GM23248 (cell line): ENCODE data around the gene LIMA1. TPM values are rescaled to one million over a fixed set of nuclear protein-coding genes. Genes with fewer than 3 reads are reported as not detected.
"Not testable (repeated sequence)": the region's sequence is repeated elsewhere in the genome, so short reads cannot be mapped to it uniquely, and the experiment has no call there.

Experiments
- DNase-seq: peaks from one replicate; pipeline ENCODE4 v3.0.0-alpha.2; 2015
- H2AFZ ChIP-seq: fragments of 200-600 bp; sonication (generic); 2 replicates; pipeline ENCODE4 v1.6.1; 2016; ENCODE audit warnings: antibody characterized with exemption
- H3F3A ChIP-seq: fragments of 200-600 bp; sonication (generic); 2 replicates; pipeline ENCODE4 v1.6.1; 2016; ENCODE audit warnings: mild to moderate bottlenecking, antibody characterized with exemption, mixed run types; ENCODE audit not compliant: insufficient read depth
- H3K27ac ChIP-seq: fragments of 200-600 bp; sonication (generic); 2 replicates; pipeline ENCODE4 v1.5.1; 2016; ENCODE audit warnings: mild to moderate bottlenecking
- H3K27me3 ChIP-seq: fragments of 200-600 bp; sonication (generic); replicated peaks from 2 replicates; pipeline ENCODE4 v1.6.1; 2016; ENCODE audit warnings: mild to moderate bottlenecking; ENCODE audit not compliant: insufficient read depth
- H3K36me3 ChIP-seq: fragments of 200-600 bp; sonication (generic); 2 replicates; pipeline ENCODE4 v1.6.1; 2016; ENCODE audit warnings: low read depth, mild to moderate bottlenecking
- H3K4me1 ChIP-seq: fragments of 200-600 bp; sonication (generic); 2 replicates; pipeline ENCODE4 v1.6.1; 2016; ENCODE audit warnings: mild to moderate bottlenecking; ENCODE audit not compliant: insufficient read depth
- H3K4me2 ChIP-seq: fragments of 200-600 bp; sonication (generic); one replicate; pipeline ENCODE4 v1.6.1; 2016; ENCODE audit warnings: mild to moderate bottlenecking; ENCODE audit not compliant: unreplicated experiment
- H3K4me3 ChIP-seq: fragments of 200-600 bp; sonication (generic); 2 replicates; pipeline ENCODE4 v1.5.1; 2016; ENCODE audit warnings: mild to moderate bottlenecking
- H3K79me2 ChIP-seq: fragments of 200-600 bp; sonication (generic); 2 replicates; pipeline ENCODE4 v1.6.1; 2016; ENCODE audit warnings: mild to moderate bottlenecking; ENCODE audit not compliant: insufficient read depth
- H3K9ac ChIP-seq: fragments of 200-600 bp; sonication (generic); 2 replicates; pipeline ENCODE4 v1.6.1; 2016; ENCODE audit warnings: mild to moderate bottlenecking
- H3K9me2 ChIP-seq: fragments of 200-600 bp; sonication (generic); 2 replicates; pipeline ENCODE4 v1.6.1; 2016; ENCODE audit warnings: mixed run types, mild to moderate bottlenecking, moderate library complexity; ENCODE audit not compliant: insufficient read depth
- H3K9me3 ChIP-seq: fragments of 200-600 bp; sonication (generic); one replicate; pipeline ENCODE4 v1.6.1; 2017; ENCODE audit warnings: low read depth
- H4K20me1 ChIP-seq: fragments of 200-600 bp; sonication (generic); 2 replicates; pipeline ENCODE4 v1.6.0; 2016; ENCODE audit not compliant: insufficient read depth
- EZH2 ChIP-seq: fragments of 200-600 bp; sonication (generic); IDR thresholded peaks from 2 replicates; pipeline ENCODE4 v1.6.1; 2018; ENCODE audit warnings: antibody characterized with exemption, mild to moderate bottlenecking; ENCODE audit not compliant: insufficient read depth, poor library complexity, severe bottlenecking
- EZH2phosphoT487 ChIP-seq: fragments of 200-600 bp; sonication (generic); IDR thresholded peaks from 2 replicates; pipeline ENCODE4 v1.6.1; 2018; ENCODE audit warnings: antibody characterized with exemption, moderate library complexity, mild to moderate bottlenecking, low read depth; ENCODE audit not compliant: insufficient read depth
- WGBS, 2 experiments: methylation state at CpG; one replicate each; pipeline ENCODE4 v1.1.6; 2015 to 2017; ENCODE audit warnings: low lambda C conversion rate in 2 of 2, low coverage in 1 of 2; ENCODE audit errors: missing lambda C conversion rate in 2 of 2; 5-methylcytosine and 5-hydroxymethylcytosine counted together
- in situ Hi-C: fragments of 300-500 bp; cut with MboI; formaldehyde crosslinking; loops from 2 replicates; pipeline ENCODE4 v1.15.0; 2020
- polyA plus RNA-seq: library from polyadenylated mRNA; unstranded; fragments of >200 nt; fragmentation: Nextera tagmentation; extraction: Ambion mirVana; gene quantifications from 2 replicates; pipeline ENCODE4 v1.2.1, GENCODE V29; 2016
- total RNA-seq: library from RNA; depleted of rRNA; stranded (reverse); fragments of >200 nt; shearing (Covaris generic); gene quantifications from 2 replicates; pipeline ENCODE4 v1.2.3, GENCODE V29; 2014

Gene LIMA1
- total and polyA plus RNA-seq, 2 experiments from 2014 or later = 180 to 256 TPM

DNA sequence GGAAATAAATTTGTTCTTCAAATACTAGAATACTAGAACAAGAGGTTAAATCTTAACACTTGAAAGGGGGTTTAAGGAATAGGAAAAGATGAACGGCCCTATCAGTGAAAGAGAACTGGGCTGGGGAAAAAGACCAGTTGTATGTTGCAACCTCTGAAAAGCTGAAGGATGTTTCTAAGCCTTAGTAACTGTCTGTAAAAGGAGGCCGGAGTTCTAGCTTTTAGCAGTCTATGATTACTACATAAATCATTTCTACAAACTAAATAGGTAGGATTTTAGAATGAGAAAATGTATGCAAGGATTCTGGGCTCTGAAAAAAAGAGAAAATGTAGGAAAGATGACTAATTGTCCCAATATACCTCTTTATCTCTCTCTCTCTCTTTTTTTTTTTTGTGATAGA lies 121.1 kb downstream of the LIMA1 start:
- DNase-seq = peak; percentile 77

DNA sequence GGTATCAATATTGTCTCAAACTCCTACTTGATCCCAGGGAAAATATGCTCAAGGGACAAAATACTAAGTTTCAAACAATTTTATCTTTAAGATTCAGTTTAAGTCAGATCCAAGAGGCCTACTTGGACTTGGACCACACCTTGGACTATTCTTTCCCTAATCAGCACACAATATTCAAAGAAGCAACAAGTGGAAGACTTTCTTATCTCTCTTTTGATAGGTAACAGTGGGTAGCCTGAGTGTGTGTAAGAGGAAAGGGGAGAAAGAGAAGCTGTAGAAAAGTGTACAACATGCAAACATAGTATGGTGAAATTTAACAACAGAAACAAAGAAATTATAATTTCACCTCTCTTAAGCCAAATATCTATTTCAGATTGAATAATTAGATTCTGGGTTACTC lies 122.7 kb downstream of the LIMA1 start:
- Histone ChIP-seq H3K36me3 (no peaks in the 10 kb centered on the region), H2AFZ (no peak overlapping the region), H3F3A (peaks cover 32% of the 10 kb centered on the region), H3K9ac (no peak overlapping the region), H3K9me2 (no peaks in the 10 kb centered on the region), H3K4me2 (no peak overlapping the region), H3K4me3 (no peak overlapping the region), H4K20me1 (no peaks in the 10 kb centered on the region), H3K4me1 (peaks cover 27% of the 10 kb centered on the region), H3K27me3 (no peaks in the 10 kb centered on the region), H3K27ac (no peak overlapping the region), H3K79me2 (peaks cover 98% of the 10 kb centered on the region), H3K9me3 (no peaks in the 10 kb centered on the region)
- no peak for DNase-seq
- in situ Hi-C loops = no loop called here
- TF ChIP-seq EZH2 (no peak), EZH2phosphoT487 (no peak)

More for the DNA sequence above, 121.1 kb downstream of the LIMA1 start:
- TF ChIP-seq EZH2 (no peak), EZH2phosphoT487 (no peak)
- WGBS, 2 experiments = 27 to 39% methylated on average over 2 of the region's 2 CpGs
- Histone ChIP-seq H3K4me2 (no peak overlapping the region), H3K9me2 (no peaks in the 10 kb centered on the region), H3F3A (peaks cover 25% of the 10 kb centered on the region; the same call in 1 of the 2 replicates), H3K9me3 (no peaks in the 10 kb centered on the region), H3K9ac (no peak overlapping the region), H2AFZ (no peak overlapping the region), H3K4me3 (no peak overlapping the region), H3K27ac (peak overlapping the region; percentile 57), H3K27me3 (no peaks in the 10 kb centered on the region), H3K4me1 (peaks cover 24% of the 10 kb centered on the region), H3K36me3 (no peaks in the 10 kb centered on the region), H3K79me2 (peaks cover 96% of the 10 kb centered on the region), H4K20me1 (no peaks in the 10 kb centered on the region)
- in situ Hi-C loops = no loop called here

DNA sequence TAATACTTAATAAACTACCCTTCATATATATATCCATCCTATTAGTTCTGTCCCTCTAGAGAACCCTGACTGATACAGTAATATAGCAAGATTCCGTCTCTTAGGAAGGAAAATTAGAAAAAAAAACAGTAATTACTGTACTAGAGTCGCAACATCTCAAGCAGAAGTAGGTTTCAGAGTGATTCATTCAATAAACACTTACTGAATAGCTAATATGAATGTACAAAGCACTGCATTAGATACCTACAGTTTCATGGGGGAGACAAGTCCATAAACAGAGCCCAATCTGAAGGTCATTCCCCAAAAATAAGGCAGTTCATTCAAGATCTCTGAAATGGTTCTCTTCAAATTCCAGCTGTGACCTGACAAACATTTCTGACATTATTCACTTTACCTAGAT lies 126.1 kb downstream of the LIMA1 start:
- H3K79me2 ChIP-seq = peaks cover 98% of the 10 kb centered on the region

DNA sequence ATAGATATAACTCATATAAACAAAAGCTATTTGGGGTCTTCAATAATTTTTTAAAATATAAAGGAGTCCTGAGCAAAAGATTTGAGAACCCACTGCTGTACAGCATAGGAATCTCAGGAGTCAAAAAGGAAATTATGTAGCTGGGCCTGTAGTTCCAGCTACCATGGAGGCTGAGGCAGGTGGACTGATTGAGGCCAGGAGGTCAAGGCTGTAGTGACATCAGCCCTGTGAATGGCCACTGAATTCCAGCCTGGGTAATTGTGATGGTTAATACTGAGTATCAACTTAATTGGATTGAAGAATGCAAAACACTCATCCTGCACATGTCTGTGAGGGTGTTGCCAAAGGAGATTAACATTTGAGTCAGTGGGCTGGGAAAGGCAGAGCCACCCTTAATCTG lies 126.7 kb downstream of the LIMA1 start:
- peaks cover 29% of the 10 kb centered on the region for H3F3A ChIP-seq
- H3K9ac ChIP-seq = no peak overlapping the region
- H3K27ac ChIP-seq = no peak overlapping the region
- no peaks in the 10 kb centered on the region for H3K36me3 ChIP-seq
- H3K4me3 ChIP-seq = no peak overlapping the region
- H2AFZ ChIP-seq = no peak overlapping the region
- peaks cover 100% of the 10 kb centered on the region for H3K79me2 ChIP-seq
- H3K4me1 ChIP-seq = peaks cover 13% of the 10 kb centered on the region
- H3K9me3 ChIP-seq = no peaks in the 10 kb centered on the region
- no peaks in the 10 kb centered on the region for H3K9me2 ChIP-seq
- no peak for DNase-seq
- H4K20me1 ChIP-seq = no peaks in the 10 kb centered on the region
- in situ Hi-C loops = no loop called here
- H3K27me3 ChIP-seq = no peaks in the 10 kb centered on the region
- no peak overlapping the region for H3K4me2 ChIP-seq
- TF ChIP-seq EZH2phosphoT487 (no peak), EZH2 (no peak)

More for the DNA sequence above, 126.1 kb downstream of the LIMA1 start:
- H3K27ac ChIP-seq = no peak overlapping the region; the same call in 1 of the 2 replicates
- H2AFZ ChIP-seq = no peak overlapping the region
- no peaks in the 10 kb centered on the region for H4K20me1 ChIP-seq
- peaks cover 17% of the 10 kb centered on the region for H3K4me1 ChIP-seq
- no peaks in the 10 kb centered on the region for H3K36me3 ChIP-seq
- H3K4me2 ChIP-seq = no peak overlapping the region
- H3K9ac ChIP-seq = no peak overlapping the region
- DNase-seq = peak; percentile 40
- peaks cover 29% of the 10 kb centered on the region for H3F3A ChIP-seq
- H3K9me3 ChIP-seq = no peaks in the 10 kb centered on the region
- in situ Hi-C loops = no loop called here
- H3K4me3 ChIP-seq = no peak overlapping the region
- H3K9me2 ChIP-seq = no peaks in the 10 kb centered on the region
- 80 to 87% methylated on average over 2 of the region's 2 CpGs for WGBS, 2 experiments
- no peak for TF ChIP-seq EZH2
- no peaks in the 10 kb centered on the region for H3K27me3 ChIP-seq

DNA sequence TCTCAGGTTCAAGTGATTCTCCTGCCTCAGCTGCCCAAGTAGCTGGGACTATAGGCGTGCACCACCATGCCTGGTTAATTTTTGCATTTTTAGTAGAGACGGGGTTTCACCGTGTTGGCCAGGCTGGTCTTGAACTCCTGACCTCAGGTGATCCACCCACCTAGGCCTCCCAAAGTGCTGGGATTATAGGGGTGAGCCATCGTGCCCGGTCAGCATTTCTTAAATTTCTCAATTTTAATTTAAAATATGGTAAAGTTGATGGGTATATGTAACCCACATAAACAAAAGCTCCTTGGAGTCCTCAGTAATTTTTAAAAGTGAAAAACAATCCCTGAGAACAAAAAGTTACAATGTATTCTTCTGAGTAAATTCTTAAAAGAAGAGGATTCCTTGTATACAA lies 128.4 kb downstream of the LIMA1 start:
- H2AFZ ChIP-seq, H3K9me3 ChIP-seq, H3K9ac ChIP-seq, H4K20me1 ChIP-seq, H3K4me3 ChIP-seq, H3K27me3 ChIP-seq, DNase-seq, H3K27ac ChIP-seq, in situ Hi-C loops, H3K9me2 ChIP-seq, H3K4me2 ChIP-seq, H3K36me3 ChIP-seq: not testable (repeated sequence)
- Histone ChIP-seq H3K4me1 (peaks cover 21% of the 10 kb centered on the region), H3F3A (peaks cover 34% of the 10 kb centered on the region), H3K79me2 (peaks cover 100% of the 10 kb centered on the region)
- 89 to 91% methylated on average over 5 of the region's 5 CpGs for WGBS, 2 experiments
